ENCODE results near the gene RAB6B.

DNA sequence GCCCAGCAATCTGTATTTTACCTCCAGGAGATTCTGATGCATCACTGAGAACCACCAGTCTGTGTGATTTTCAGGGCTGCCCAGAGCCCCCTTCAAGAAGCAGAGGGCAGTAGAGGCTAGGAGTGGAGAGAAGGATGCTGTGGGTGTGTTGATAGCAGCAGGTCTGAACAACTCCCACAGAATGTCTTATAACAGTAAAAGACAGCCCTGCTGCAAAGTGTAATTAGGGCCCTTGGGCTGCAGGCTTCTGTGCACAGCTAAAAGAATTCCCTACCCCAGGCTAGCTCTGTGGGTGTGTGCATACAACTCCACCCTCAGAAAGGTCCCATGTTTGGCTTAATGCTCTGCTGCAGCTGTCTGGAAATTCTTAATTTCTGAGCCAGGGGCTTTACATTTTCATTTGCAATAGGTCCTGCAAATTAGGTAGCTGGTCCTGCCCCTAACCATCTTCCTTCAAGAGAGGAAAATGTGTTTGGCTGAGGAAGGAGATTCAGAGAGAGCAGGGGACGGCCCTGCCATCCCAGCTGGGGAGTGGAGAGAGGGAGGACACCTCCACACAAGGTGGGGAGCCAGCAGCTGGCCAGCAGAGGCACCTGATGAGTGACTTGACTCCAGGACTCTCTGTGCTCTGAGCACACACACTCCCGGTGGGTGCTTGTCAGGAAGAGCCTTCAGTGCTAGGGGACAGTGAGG lies 43.2 kb upstream of the RAB6B start:
- TF ChIP-seq CTCF (IDR thresholded peaks at IDR 0.05) (no peak), POLR2A (IDR thresholded peaks at IDR 0.05) (no peak)

All from right lobe of liver (tissue), 4 donors.